ENCODE data around the gene LRPAP1.
"Not testable (repeated sequence)": the region's sequence is repeated elsewhere in the genome, so short reads cannot be mapped to it uniquely, and the experiment has no call there.

Gene LRPAP1

DNA sequence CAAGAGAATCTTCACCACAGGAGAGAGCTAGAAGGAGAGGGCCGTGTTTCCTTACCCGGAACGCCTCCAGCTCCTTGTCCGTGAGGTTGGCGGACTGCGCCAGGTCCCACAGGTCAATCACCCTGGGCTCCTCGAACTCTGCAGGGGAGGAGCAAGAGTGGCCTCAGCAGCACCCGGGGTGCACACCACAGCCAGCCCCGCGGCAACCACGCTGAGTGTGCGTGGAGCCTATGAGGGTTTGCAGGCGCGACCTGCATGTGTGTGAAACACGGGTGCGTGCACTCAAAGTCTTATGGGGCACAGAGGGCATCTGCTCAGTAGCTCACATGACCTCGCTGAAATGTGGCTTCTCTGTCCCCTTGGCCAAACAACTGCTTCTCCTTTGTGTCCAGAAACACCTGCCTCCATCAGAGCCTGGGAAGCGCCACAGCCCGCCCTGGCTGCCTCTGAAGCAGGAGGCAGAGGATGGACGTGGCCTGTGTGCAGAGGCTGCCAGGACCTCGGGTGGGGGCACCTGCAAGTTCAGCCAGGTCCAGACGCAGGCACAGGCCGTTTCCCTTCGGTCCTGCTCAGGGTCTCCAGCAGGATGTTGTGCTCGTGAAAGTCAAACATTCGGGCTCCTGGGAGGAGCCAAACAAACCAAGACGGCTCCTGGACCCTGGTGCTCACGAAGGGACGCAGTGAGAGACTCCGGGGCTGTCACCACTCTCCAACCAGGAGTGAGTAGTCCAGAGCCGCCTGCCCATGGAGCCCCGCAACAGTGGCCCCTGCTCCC lies 16.0 kb downstream of the LRPAP1 start:
- TF ChIP-seq CTCF (IDR thresholded peaks at IDR 0.05; ENCODE audit: insufficient read depth, missing control alignments): no peak
- DNase-seq (ENCODE audit: insufficient read length, low spot score): no peak
- FAIRE-seq: no peak

GRCh38 chr4:3515646-3516045 lies 16.6 kb downstream of the LRPAP1 start:
- DNase-seq (ENCODE audit: insufficient read length, low spot score): no peak
- FAIRE-seq: no peak
- TF ChIP-seq CTCF (IDR thresholded peaks at IDR 0.05; ENCODE audit: insufficient read depth, missing control alignments): no peak

- DNase-seq (ENCODE audit: insufficient read length, low spot score): no peak
- TF ChIP-seq CTCF (IDR thresholded peaks at IDR 0.05; ENCODE audit: insufficient read depth, missing control alignments): no peak
- FAIRE-seq: no peak
Observed at GRCh38 chr4:3514806-3515501, 17.3 kb downstream of the LRPAP1 start.

DNA sequence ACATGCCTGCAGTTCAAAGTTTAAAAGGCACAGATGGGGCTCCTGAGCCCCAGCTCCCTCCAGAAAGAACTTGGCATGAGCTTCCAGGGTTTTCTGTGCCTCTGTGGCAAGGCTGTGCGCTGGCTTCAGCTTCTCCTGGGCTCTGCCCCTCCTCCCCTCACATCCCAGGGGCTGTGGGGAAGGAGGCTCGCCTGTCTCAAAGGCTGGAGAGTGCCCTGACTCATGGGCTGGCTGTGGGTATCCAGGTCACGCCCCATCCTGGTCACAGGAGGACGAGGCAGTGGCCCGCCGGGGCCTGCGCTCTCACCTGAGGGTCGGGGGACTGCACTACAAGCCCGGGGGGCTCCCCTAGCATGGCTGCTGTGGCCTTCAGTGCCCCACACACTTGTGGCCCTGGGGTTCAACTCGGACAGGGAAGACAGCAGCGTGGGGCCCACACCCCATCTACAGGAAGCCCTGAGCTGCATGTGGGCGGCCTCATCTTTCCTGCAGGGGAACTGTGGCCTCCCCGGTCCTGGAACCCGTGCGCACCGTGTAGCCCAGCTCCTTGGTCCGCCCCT lies 17.9 kb downstream of the LRPAP1 start:
- no peak for TF ChIP-seq CTCF (IDR thresholded peaks at IDR 0.05; ENCODE audit: insufficient read depth, missing control alignments)
- FAIRE-seq (no peak), DNase-seq (ENCODE audit: insufficient read length, low spot score) (no peak)

DNA sequence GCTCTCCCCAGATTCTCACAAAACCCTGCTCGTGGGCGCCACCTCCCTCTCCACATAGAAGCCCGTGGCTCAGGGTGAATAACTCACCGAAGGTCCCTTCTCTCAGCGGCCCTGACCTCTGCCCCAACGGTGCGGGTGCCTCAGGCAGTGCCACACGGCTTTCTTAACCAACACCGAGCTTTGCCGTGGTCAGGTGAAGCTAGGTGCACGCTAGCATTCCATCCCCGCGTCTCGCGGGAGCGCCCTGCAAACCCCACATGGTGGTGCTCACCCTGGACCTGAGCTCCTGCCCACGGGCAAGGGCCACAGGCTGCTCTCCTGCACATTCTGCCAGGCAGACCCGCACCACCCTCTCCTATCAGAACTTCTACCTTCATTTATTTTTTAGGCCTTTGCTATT lies 18.4 kb downstream of the LRPAP1 start:
- no peak for FAIRE-seq
- no peak for DNase-seq (ENCODE audit: insufficient read length, low spot score)
- no peak for TF ChIP-seq CTCF (IDR thresholded peaks at IDR 0.05; ENCODE audit: insufficient read depth, missing control alignments)

- no peak for FAIRE-seq
- DNase-seq (ENCODE audit: insufficient read length, low spot score): no peak
- no peak for TF ChIP-seq CTCF (IDR thresholded peaks at IDR 0.05; ENCODE audit: insufficient read depth, missing control alignments)
Observed at GRCh38 chr4:3512719-3513118, 19.5 kb downstream of the LRPAP1 start.

DNA sequence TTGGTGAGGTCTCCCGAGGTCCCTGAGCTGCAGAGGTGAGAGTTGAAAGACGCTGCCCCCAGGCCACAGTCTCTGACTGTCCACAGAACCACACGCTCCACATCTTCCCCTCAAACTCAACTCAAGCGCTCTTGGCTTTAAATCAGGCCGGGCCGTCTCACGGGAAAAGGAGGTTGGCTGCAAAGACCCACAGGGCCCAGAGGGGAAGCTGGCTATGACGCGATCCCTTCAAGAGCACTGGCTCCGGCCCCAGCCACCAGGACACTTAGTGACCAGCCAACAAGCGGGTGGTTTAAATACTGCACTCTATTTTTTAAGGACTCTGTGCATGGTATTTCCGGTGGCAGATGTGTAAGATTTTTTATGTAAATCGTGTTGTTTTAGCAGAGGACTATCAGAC lies 19.9 kb downstream of the LRPAP1 start:
- no peak for TF ChIP-seq CTCF (IDR thresholded peaks at IDR 0.05; ENCODE audit: insufficient read depth, missing control alignments)
- no peak for DNase-seq (ENCODE audit: insufficient read length, low spot score)
- no peak for FAIRE-seq

- FAIRE-seq; DNase-seq (ENCODE audit: insufficient read length, low spot score): not testable (repeated sequence)
Observed at GRCh38 chr4:3511601-3512000, 20.6 kb downstream of the LRPAP1 start.

All from D721Med (cell line).